Renal pelvis (tissue), 4 donors: Measurements from ENCODE around the gene NDUFAF3. TPM values are rescaled to one million over a fixed set of nuclear protein-coding genes. Genes with fewer than 3 reads are reported as not detected.

Experiments used
- DNase-seq: peaks from one replicate; pipeline ENCODE4 v3.0.0-alpha.2; 2013
- polyA plus RNA-seq, 3 donors: library from polyadenylated mRNA; unstranded; fragments of 120-200 nt; gene quantifications; one replicate each; pipeline ENCODE4 v1.2.1, GENCODE V29; 2013; ENCODE audit not compliant: insufficient read length in 3 of 3

NDUFAF3 gene
- polyA plus RNA-seq, 3 donors = 65.8 to 80.8 (median 73.7) TPM

- no peak for DNase-seq
Observed at GRCh38 chr3:49015072-49015471, 6.8 kb upstream of the NDUFAF3 start.

- DNase-seq = no peak
Observed at GRCh38 chr3:49015765-49016164, 6.2 kb upstream of the NDUFAF3 start.

- no peak for DNase-seq
Observed at GRCh38 chr3:49016414-49017228, 5.3 kb upstream of the NDUFAF3 start.

- DNase-seq = no peak
Observed at GRCh38 chr3:49017229-49017970, 4.5 kb upstream of the NDUFAF3 start.

GRCh38 chr3:49017971-49018706 lies 3.8 kb upstream of the NDUFAF3 start, which contains the start of gene DALRD3:
DALRD3 (minus strand) TSS chr3:49018580; CDS start chr3:49018564, 16 bp downstream.
- peak; percentile 75 for DNase-seq

- no peak for DNase-seq
Observed at GRCh38 chr3:49018707-49019006, 3.3 kb upstream of the NDUFAF3 start.

- DNase-seq = no peak
Observed at GRCh38 chr3:49019941-49020329, 2.0 kb upstream of the NDUFAF3 start.

GRCh38 chr3:49020330-49021212 lies 1.4 kb upstream of the NDUFAF3 start:
- peak; percentile 21 for DNase-seq

- DNase-seq = peak; percentile 98
Observed at GRCh38 chr3:49021213-49021812, 608 bp upstream of the NDUFAF3 start.

GRCh38 chr3:49022688-49023171 lies 809 bp downstream of the NDUFAF3 start:
- DNase-seq = no peak

GRCh38 chr3:49023775-49024174 lies 1.9 kb downstream of the NDUFAF3 start:
- DNase-seq = no peak

GRCh38 chr3:49024449-49024848 lies 2.5 kb downstream of the NDUFAF3 start:
- no peak for DNase-seq

GRCh38 chr3:49025005-49025792 lies 3.3 kb downstream of the NDUFAF3 start:
- DNase-seq = no peak

GRCh38 chr3:49025793-49026520 lies 4.0 kb downstream of the NDUFAF3 start:
- DNase-seq = no peak

- no peak for DNase-seq
Observed at GRCh38 chr3:49026536-49026935, 4.6 kb downstream of the NDUFAF3 start.

- no peak for DNase-seq
Observed at GRCh38 chr3:49027634-49028033, 5.7 kb downstream of the NDUFAF3 start.

GRCh38 chr3:49028298-49028672 lies 6.4 kb downstream of the NDUFAF3 start:
- DNase-seq = no peak

- DNase-seq = peak; percentile 93
Observed at GRCh38 chr3:49028673-49029562, 7.0 kb downstream of the NDUFAF3 start, which contains the start of gene IMPDH2. IMPDH2 (minus strand) TSS chr3:49029398; CDS start chr3:49029350, 48 bp downstream.
